GM23338 (cell line): ENCODE measurements around the gene IRF6. TPM values are rescaled to one million over a fixed set of nuclear protein-coding genes. Genes with fewer than 3 reads are reported as not detected.

ENCODE experiments used
- ATAC-seq: fragments of 200-7000 bp; cut with Tn5 transposase; 3 replicates; pipeline ENCODE4 v1.9.1; 2020
- DNase-seq: peaks from one replicate; pipeline ENCODE4 v3.0.0-alpha.2; 2015; ENCODE audit warnings: low spot score
- H2AFZ ChIP-seq: fragments of 200-600 bp; sonication (generic); 2 replicates; pipeline ENCODE4 v1.8.0; 2016; ENCODE audit warnings: antibody characterized with exemption, mild to moderate bottlenecking, moderate library complexity
- H3F3A ChIP-seq: fragments of 200-600 bp; sonication (generic); replicated peaks from 2 replicates; pipeline ENCODE4 v1.8.0; 2017; ENCODE audit warnings: antibody characterized with exemption, mixed run types, low read depth
- H3K27ac ChIP-seq: fragments of 200-600 bp; sonication (generic); 2 replicates; pipeline ENCODE4 v1.6.1; 2016; ENCODE audit warnings: low read depth
- H3K27me3 ChIP-seq: fragments of 200-600 bp; sonication (generic); 2 replicates; pipeline ENCODE4 v1.8.0; 2016; ENCODE audit warnings: mild to moderate bottlenecking, mixed run types, moderate library complexity; ENCODE audit not compliant: insufficient read depth
- H3K36me3 ChIP-seq: fragments of 200-600 bp; sonication (generic); 2 replicates; pipeline ENCODE4 v1.8.0; 2016; ENCODE audit warnings: mild to moderate bottlenecking; ENCODE audit not compliant: insufficient read depth
- H3K4me1 ChIP-seq: fragments of 200-600 bp; sonication (generic); 2 replicates; pipeline ENCODE4 v1.8.0; 2016; ENCODE audit warnings: mild to moderate bottlenecking, moderate library complexity; ENCODE audit not compliant: insufficient read depth
- H3K4me2 ChIP-seq: fragments of 200-600 bp; sonication (generic); 2 replicates; pipeline ENCODE4 v1.7.1; 2017; ENCODE audit warnings: mixed run types
- H3K4me3 ChIP-seq: fragments of 200-600 bp; sonication (generic); 2 replicates; pipeline ENCODE4 v1.6.1; 2016; ENCODE audit warnings: mixed run types
- H3K79me2 ChIP-seq: fragments of 200-600 bp; sonication (generic); replicated peaks from 2 replicates; pipeline ENCODE4 v1.8.0; 2017; ENCODE audit warnings: mild to moderate bottlenecking; ENCODE audit not compliant: insufficient read depth
- H3K9me2 ChIP-seq: fragments of 200-600 bp; sonication (generic); 2 replicates; pipeline ENCODE4 v1.8.0; 2017; ENCODE audit not compliant: insufficient read depth
- H4K20me1 ChIP-seq: fragments of 200-600 bp; sonication (generic); replicated peaks from 2 replicates; pipeline ENCODE4 v1.8.0; 2017; ENCODE audit warnings: mild to moderate bottlenecking; ENCODE audit not compliant: insufficient read depth
- H3K27ac Mint-ChIP-seq: 2 replicates; pipeline ENCODE4 v1.8.0; 2020; ENCODE audit warnings: inconsistent platforms, mild to moderate bottlenecking, moderate library complexity, mixed read lengths
- H3K27me3 Mint-ChIP-seq: 3 replicates; pipeline ENCODE4 v1.8.0; 2022; ENCODE audit warnings: low read depth, mild to moderate bottlenecking, moderate library complexity, mixed read lengths, inconsistent platforms; ENCODE audit not compliant: insufficient read depth, poor library complexity
- H3K36me3 Mint-ChIP-seq: 3 replicates; pipeline ENCODE4 v1.8.0; 2021; ENCODE audit warnings: low read depth, mild to moderate bottlenecking, inconsistent platforms, moderate library complexity, mixed read lengths
- H3K4me1 Mint-ChIP-seq: 3 replicates; pipeline ENCODE4 v1.8.0; 2020; ENCODE audit warnings: mild to moderate bottlenecking, inconsistent platforms, mixed read lengths
- H3K4me3 Mint-ChIP-seq: 3 replicates; pipeline ENCODE4 v1.8.0; 2021; ENCODE audit warnings: moderate library complexity, mild to moderate bottlenecking, inconsistent platforms, mixed read lengths
- H3K9me3 Mint-ChIP-seq: 3 replicates; pipeline ENCODE4 v1.8.0; 2020; ENCODE audit warnings: moderate library complexity, mild to moderate bottlenecking, inconsistent platforms, mixed read lengths
- EZH2phosphoT487 ChIP-seq: fragments of 200-600 bp; sonication (generic); IDR thresholded peaks from one replicate; pipeline ENCODE4 v1.8.1; 2018; ENCODE audit warnings: antibody characterized with exemption; ENCODE audit not compliant: unreplicated experiment
- NANOG ChIP-seq: IDR thresholded peaks from 2 replicates; pipeline ENCODE4 v1.6.1; 2016; ENCODE audit warnings: antibody characterized with exemption, borderline replicate concordance
- POLR2AphosphoS5 ChIP-seq: IDR thresholded peaks from 2 replicates; pipeline ENCODE4 v1.6.1; 2016; ENCODE audit warnings: antibody characterized with exemption, low read depth
- STAT1 ChIP-seq: IDR thresholded peaks from one replicate; pipeline ENCODE4 v1.6.1; 2016; ENCODE audit warnings: antibody characterized with exemption; ENCODE audit not compliant: unreplicated experiment
- ZNF114 ChIP-seq: fragments of 250-450 bp; sonication (Bioruptor Pico); IDR thresholded peaks from 2 replicates; pipeline ENCODE4 v1.5.0; 2020; ENCODE audit warnings: mild to moderate bottlenecking, moderate library complexity
- ZNF331 ChIP-seq: fragments of 250-450 bp; sonication (Bioruptor Pico); IDR thresholded peaks from 2 replicates; pipeline ENCODE4 v1.5.0; 2020; ENCODE audit warnings: low read depth, mild to moderate bottlenecking, moderate library complexity
- polyA plus RNA-seq: library from polyadenylated mRNA; unstranded; fragments of >200 nt; fragmentation: Nextera tagmentation; extraction: Ambion mirVana; gene quantifications from 2 replicates; pipeline ENCODE4 v1.2.1, GENCODE V29; 2016
- total RNA-seq: library from RNA; depleted of rRNA; stranded (reverse); fragments of >200 nt; shearing (Covaris generic); gene quantifications from 2 replicates; pipeline ENCODE4 v1.2.3, GENCODE V29; 2014
- TF ChIP-seq, protein P1 (sequence below), 2 experiments: fragments of 200-600 bp in 1 of 2; sonication (generic) in 1 of 2; conservative IDR thresholded peaks; 2 replicates each; pipeline versions ENCODE4 v1.5.1 to v1.6.1; 2016 to 2017; ENCODE audit warnings: antibody characterized with exemption in 2 of 2, low read depth in 2 of 2, mild to moderate bottlenecking in 2 of 2, moderate library complexity in 1 of 2
- TF ChIP-seq, protein P2 (sequence below): IDR thresholded peaks from one replicate; pipeline ENCODE4 v1.6.1; 2018; ENCODE audit warnings: antibody characterized with exemption; ENCODE audit not compliant: unreplicated experiment
- TF ChIP-seq, protein P3 (sequence below): IDR thresholded peaks from 2 replicates; pipeline ENCODE4 v1.6.1; 2016; ENCODE audit warnings: antibody characterized with exemption
- TF ChIP-seq, protein P4 (sequence below): fragments of 250-450 bp; sonication (Bioruptor Pico); IDR thresholded peaks from 2 replicates; pipeline ENCODE4 v1.5.0; 2020; ENCODE audit warnings: mild to moderate bottlenecking, moderate library complexity

IRF6 gene
- total and polyA plus RNA-seq, 2 experiments from 2014 or later = 4.6 to 11.7 TPM

DNA sequence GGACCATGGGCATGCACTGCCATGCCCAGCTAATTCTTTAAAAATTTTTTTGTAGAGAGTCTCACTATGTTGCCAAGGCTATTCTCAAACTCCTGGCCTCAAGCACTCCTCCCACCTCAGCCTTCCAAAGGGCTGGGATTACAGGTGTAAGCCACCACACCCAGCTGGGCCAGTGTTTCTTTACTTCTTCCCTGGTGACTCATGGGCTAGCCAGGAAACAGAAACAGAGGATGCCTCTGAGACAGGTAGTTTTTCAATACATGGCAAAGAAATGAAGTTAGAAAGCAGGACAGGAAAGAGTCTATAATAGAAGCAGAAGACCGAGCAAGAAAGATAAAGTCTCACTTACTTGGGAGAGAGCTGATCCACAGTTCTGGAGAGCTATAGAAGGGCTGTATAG is 14.0 kb downstream of the IRF6 start (continued):
- TF ChIP-seq, protein P1, sequence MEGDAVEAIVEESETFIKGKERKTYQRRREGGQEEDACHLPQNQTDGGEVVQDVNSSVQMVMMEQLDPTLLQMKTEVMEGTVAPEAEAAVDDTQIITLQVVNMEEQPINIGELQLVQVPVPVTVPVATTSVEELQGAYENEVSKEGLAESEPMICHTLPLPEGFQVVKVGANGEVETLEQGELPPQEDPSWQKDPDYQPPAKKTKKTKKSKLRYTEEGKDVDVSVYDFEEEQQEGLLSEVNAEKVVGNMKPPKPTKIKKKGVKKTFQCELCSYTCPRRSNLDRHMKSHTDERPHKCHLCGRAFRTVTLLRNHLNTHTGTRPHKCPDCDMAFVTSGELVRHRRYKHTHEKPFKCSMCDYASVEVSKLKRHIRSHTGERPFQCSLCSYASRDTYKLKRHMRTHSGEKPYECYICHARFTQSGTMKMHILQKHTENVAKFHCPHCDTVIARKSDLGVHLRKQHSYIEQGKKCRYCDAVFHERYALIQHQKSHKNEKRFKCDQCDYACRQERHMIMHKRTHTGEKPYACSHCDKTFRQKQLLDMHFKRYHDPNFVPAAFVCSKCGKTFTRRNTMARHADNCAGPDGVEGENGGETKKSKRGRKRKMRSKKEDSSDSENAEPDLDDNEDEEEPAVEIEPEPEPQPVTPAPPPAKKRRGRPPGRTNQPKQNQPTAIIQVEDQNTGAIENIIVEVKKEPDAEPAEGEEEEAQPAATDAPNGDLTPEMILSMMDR (conservative IDR thresholded peaks at IDR 0.05; ENCODE audit: low read depth in 2 of 2) = no peak
- TF ChIP-seq, protein P2, sequence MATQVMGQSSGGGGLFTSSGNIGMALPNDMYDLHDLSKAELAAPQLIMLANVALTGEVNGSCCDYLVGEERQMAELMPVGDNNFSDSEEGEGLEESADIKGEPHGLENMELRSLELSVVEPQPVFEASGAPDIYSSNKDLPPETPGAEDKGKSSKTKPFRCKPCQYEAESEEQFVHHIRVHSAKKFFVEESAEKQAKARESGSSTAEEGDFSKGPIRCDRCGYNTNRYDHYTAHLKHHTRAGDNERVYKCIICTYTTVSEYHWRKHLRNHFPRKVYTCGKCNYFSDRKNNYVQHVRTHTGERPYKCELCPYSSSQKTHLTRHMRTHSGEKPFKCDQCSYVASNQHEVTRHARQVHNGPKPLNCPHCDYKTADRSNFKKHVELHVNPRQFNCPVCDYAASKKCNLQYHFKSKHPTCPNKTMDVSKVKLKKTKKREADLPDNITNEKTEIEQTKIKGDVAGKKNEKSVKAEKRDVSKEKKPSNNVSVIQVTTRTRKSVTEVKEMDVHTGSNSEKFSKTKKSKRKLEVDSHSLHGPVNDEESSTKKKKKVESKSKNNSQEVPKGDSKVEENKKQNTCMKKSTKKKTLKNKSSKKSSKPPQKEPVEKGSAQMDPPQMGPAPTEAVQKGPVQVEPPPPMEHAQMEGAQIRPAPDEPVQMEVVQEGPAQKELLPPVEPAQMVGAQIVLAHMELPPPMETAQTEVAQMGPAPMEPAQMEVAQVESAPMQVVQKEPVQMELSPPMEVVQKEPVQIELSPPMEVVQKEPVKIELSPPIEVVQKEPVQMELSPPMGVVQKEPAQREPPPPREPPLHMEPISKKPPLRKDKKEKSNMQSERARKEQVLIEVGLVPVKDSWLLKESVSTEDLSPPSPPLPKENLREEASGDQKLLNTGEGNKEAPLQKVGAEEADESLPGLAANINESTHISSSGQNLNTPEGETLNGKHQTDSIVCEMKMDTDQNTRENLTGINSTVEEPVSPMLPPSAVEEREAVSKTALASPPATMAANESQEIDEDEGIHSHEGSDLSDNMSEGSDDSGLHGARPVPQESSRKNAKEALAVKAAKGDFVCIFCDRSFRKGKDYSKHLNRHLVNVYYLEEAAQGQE = no peak
- TF ChIP-seq POLR2AphosphoS5 = no peak
- TF ChIP-seq EZH2phosphoT487 = no peak
- TF ChIP-seq STAT1 = no peak
- TF ChIP-seq, protein P3, sequence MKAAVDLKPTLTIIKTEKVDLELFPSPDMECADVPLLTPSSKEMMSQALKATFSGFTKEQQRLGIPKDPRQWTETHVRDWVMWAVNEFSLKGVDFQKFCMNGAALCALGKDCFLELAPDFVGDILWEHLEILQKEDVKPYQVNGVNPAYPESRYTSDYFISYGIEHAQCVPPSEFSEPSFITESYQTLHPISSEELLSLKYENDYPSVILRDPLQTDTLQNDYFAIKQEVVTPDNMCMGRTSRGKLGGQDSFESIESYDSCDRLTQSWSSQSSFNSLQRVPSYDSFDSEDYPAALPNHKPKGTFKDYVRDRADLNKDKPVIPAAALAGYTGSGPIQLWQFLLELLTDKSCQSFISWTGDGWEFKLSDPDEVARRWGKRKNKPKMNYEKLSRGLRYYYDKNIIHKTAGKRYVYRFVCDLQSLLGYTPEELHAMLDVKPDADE = no peak
- TF ChIP-seq ZNF114 (CRISPR knock-in tag) = no peak
- no peak for TF ChIP-seq NANOG

DNA sequence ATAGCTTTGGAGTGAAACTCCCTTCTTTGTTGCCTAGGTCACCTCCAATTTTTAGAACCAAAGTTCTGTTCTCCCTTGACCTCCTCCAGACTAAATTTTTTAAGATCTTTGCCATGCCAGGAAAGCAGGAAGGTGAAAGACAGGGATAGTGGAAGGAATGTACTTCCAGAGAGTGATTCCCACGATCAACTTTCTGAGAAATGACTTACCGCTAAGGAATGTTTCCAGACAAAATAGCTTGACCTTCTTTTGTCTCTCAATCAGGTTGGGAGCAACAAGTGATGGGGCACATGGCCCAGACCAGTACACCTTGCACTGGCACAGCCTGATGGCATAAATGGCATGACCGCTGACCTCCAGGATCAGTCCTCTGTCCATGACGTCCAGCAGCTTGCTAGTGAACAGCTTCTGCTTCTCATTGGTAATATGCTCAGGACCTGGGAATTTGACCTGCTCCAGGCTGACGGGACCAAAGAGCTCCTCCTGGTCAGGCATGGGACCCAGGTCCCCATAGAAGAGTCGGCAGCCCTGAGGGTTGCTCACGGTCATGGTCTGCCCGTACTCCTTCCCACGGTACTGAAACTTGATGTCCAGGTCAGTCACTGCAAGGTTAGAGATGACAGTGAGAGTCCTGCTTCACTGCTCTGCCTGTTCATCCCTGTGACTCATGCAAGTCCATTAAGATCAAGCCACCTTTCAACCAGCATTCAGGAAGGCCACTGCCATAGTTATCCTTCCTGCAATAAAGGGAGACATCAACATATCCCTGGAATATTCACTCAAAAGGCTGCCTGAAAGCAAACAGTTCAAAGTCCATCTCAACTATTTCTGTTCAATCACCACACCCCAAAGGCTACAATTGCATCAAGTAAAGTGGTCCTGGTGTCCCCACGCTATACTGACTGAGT is 15.4 kb downstream of the IRF6 start:
- no peak overlapping the region for H3K4me3 ChIP-seq
- Mint-ChIP-seq H3K4me3 (no peak overlapping the region), H3K9me3 (no peaks in the 10 kb centered on the region), H3K27ac (no peak overlapping the region), H3K36me3 (peaks cover 20% of the 10 kb centered on the region), H3K4me1 (no peaks in the 10 kb centered on the region), H3K27me3 (no peaks in the 10 kb centered on the region)
- H4K20me1 ChIP-seq = no peaks in the 10 kb centered on the region; the same call in 1 of the 2 replicates
- TF ChIP-seq ZNF331 (no peak), NANOG (no peak), ZNF114 (CRISPR knock-in tag) (no peak)
- TF ChIP-seq, protein P4, sequence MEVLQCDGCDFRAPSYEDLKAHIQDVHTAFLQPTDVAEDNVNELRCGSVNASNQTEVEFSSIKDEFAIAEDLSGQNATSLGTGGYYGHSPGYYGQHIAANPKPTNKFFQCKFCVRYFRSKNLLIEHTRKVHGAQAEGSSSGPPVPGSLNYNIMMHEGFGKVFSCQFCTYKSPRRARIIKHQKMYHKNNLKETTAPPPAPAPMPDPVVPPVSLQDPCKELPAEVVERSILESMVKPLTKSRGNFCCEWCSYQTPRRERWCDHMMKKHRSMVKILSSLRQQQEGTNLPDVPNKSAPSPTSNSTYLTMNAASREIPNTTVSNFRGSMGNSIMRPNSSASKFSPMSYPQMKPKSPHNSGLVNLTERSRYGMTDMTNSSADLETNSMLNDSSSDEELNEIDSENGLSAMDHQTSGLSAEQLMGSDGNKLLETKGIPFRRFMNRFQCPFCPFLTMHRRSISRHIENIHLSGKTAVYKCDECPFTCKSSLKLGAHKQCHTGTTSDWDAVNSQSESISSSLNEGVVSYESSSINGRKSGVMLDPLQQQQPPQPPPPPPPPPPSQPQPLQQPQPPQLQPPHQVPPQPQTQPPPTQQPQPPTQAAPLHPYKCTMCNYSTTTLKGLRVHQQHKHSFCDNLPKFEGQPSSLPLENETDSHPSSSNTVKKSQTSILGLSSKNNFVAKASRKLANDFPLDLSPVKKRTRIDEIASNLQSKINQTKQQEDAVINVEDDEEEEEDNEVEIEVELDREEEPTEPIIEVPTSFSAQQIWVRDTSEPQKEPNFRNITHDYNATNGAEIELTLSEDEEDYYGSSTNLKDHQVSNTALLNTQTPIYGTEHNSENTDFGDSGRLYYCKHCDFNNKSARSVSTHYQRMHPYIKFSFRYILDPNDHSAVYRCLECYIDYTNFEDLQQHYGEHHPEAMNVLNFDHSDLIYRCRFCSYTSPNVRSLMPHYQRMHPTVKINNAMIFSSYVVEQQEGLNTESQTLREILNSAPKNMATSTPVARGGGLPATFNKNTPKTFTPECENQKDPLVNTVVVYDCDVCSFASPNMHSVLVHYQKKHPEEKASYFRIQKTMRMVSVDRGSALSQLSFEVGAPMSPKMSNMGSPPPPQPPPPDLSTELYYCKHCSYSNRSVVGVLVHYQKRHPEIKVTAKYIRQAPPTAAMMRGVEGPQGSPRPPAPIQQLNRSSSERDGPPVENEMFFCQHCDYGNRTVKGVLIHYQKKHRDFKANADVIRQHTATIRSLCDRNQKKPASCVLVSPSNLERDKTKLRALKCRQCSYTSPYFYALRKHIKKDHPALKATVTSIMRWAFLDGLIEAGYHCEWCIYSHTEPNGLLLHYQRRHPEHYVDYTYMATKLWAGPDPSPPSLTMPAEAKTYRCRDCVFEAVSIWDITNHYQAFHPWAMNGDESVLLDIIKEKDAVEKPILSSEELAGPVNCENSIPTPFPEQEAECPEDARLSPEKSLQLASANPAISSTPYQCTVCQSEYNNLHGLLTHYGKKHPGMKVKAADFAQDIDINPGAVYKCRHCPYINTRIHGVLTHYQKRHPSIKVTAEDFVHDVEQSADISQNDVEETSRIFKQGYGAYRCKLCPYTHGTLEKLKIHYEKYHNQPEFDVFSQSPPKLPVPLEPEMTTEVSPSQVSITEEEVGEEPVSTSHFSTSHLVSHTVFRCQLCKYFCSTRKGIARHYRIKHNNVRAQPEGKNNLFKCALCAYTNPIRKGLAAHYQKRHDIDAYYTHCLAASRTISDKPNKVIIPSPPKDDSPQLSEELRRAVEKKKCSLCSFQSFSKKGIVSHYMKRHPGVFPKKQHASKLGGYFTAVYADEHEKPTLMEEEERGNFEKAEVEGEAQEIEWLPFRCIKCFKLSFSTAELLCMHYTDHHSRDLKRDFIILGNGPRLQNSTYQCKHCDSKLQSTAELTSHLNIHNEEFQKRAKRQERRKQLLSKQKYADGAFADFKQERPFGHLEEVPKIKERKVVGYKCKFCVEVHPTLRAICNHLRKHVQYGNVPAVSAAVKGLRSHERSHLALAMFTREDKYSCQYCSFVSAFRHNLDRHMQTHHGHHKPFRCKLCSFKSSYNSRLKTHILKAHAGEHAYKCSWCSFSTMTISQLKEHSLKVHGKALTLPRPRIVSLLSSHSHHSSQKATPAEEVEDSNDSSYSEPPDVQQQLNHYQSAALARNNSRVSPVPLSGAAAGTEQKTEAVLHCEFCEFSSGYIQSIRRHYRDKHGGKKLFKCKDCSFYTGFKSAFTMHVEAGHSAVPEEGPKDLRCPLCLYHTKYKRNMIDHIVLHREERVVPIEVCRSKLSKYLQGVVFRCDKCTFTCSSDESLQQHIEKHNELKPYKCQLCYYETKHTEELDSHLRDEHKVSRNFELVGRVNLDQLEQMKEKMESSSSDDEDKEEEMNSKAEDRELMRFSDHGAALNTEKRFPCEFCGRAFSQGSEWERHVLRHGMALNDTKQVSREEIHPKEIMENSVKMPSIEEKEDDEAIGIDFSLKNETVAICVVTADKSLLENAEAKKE (CRISPR knock-in tag) = no peak
- no peaks in the 10 kb centered on the region for H3F3A ChIP-seq
- no peaks in the 10 kb centered on the region for H3K9me2 ChIP-seq
- no peak for DNase-seq
- H3K4me2 ChIP-seq = no peak overlapping the region
- peaks cover 7% of the 10 kb centered on the region for H3K36me3 ChIP-seq
- H3K27ac ChIP-seq = no peak overlapping the region
- H2AFZ ChIP-seq = no peak overlapping the region
- no peak for ATAC-seq
- no peaks in the 10 kb centered on the region for H3K79me2 ChIP-seq
- H3K27me3 ChIP-seq = no peaks in the 10 kb centered on the region
- no peaks in the 10 kb centered on the region for H3K4me1 ChIP-seq
